Panc1 (cell line): ENCODE results near the gene ADAMTS6.

Experiments
- POLR2AphosphoS5 ChIP-seq: IDR thresholded peaks from 2 replicates; pipeline ENCODE4 v1.6.1; 2012; ENCODE audit warnings: mild to moderate bottlenecking, low read depth, low read length, moderate library complexity
- TF ChIP-seq, protein P1 (sequence below): fragments of 450-650 bp; IDR thresholded peaks from 2 replicates; pipeline ENCODE4 v1.5.1; 2017; ENCODE audit warnings: mild to moderate bottlenecking

DNA sequence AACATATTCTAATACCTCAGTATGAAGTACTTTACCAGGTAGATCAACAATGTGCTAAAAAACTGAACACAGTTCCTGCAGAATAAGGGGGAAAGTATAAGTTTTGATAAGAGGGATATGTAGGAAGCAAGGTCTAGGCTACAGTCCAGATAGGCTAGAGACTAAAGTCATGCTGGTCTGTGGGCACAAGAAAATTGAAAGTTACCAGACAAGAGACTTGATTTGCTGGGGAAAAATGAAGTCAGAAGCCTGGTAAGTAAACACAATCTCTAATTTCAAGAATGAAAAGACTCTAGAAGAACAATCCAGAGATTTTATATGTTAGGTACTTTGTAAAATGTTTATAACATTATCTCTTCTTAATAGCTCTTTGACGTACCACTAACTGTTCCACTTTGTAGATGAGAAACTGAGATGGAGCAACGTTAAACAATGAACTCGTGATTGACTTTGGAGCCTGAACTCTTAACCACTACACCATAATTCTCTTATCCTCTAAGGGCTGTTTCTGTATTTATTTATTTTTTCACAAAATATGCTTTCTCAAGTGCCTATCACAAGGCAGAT, 19.5 kb downstream of the ADAMTS6 start:
- no peak for TF ChIP-seq POLR2AphosphoS5
- TF ChIP-seq, protein P1, sequence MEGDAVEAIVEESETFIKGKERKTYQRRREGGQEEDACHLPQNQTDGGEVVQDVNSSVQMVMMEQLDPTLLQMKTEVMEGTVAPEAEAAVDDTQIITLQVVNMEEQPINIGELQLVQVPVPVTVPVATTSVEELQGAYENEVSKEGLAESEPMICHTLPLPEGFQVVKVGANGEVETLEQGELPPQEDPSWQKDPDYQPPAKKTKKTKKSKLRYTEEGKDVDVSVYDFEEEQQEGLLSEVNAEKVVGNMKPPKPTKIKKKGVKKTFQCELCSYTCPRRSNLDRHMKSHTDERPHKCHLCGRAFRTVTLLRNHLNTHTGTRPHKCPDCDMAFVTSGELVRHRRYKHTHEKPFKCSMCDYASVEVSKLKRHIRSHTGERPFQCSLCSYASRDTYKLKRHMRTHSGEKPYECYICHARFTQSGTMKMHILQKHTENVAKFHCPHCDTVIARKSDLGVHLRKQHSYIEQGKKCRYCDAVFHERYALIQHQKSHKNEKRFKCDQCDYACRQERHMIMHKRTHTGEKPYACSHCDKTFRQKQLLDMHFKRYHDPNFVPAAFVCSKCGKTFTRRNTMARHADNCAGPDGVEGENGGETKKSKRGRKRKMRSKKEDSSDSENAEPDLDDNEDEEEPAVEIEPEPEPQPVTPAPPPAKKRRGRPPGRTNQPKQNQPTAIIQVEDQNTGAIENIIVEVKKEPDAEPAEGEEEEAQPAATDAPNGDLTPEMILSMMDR: no peak
